Skeletal muscle satellite cell (primary cell): ENCODE data around the gene HHAT.

Source experiments
- H3K27me3 ChIP-seq: 2 replicates; pipeline ENCODE4 v1.7.0; 2013; ENCODE audit warnings: low read length; ENCODE audit not compliant: control insufficient read depth, insufficient read depth
- H3K36me3 ChIP-seq: 2 replicates; pipeline ENCODE4 v1.7.0; 2013; ENCODE audit warnings: mild to moderate bottlenecking, control low read depth, low read length; ENCODE audit not compliant: insufficient read depth
- H3K4me1 ChIP-seq: 2 replicates; pipeline ENCODE4 v1.7.0; 2013; ENCODE audit warnings: low read length; ENCODE audit not compliant: control insufficient read depth, insufficient read depth
- H3K4me2 ChIP-seq: 2 replicates; pipeline ENCODE4 v1.7.0; 2013; ENCODE audit warnings: mild to moderate bottlenecking, low read length
- H3K4me3 ChIP-seq: 2 replicates; pipeline ENCODE4 v1.7.0; 2013; ENCODE audit warnings: low read length
- H3K9ac ChIP-seq: 2 replicates; pipeline ENCODE4 v1.7.0; 2013; ENCODE audit warnings: mild to moderate bottlenecking, low read depth, low read length, moderate library complexity
- H3K9me3 ChIP-seq: replicated peaks from 2 replicates; pipeline ENCODE4 v1.7.0; 2013; ENCODE audit warnings: mild to moderate bottlenecking, control low read depth, low read length

Gene HHAT

GRCh38 chr1:210532223-210532598 lies 203.5 kb downstream of the HHAT start:
- Histone ChIP-seq H3K36me3 (no peaks in the 10 kb centered on the region), H3K4me2 (no peak overlapping the region), H3K9ac (no peak overlapping the region), H3K4me3 (no peak overlapping the region), H3K9me3 (no peaks in the 10 kb centered on the region), H3K4me1 (no peaks in the 10 kb centered on the region), H3K27me3 (no peaks in the 10 kb centered on the region)

- no peaks in the 10 kb centered on the region for H3K27me3 ChIP-seq
- no peaks in the 10 kb centered on the region for H3K4me1 ChIP-seq
- H3K4me3 ChIP-seq, result no peak overlapping the region
- no peaks in the 10 kb centered on the region for H3K9me3 ChIP-seq
- no peak overlapping the region for H3K9ac ChIP-seq
- H3K4me2 ChIP-seq, result no peak overlapping the region
- no peaks in the 10 kb centered on the region for H3K36me3 ChIP-seq
These were observed 207.1 kb downstream of the HHAT start for GRCh38 chr1:210535761-210536160.

- H3K9me3 ChIP-seq, result no peaks in the 10 kb centered on the region
- H3K27me3 ChIP-seq, result no peaks in the 10 kb centered on the region
- no peak overlapping the region for H3K4me2 ChIP-seq
- no peaks in the 10 kb centered on the region for H3K4me1 ChIP-seq
- no peak overlapping the region for H3K4me3 ChIP-seq
- no peaks in the 10 kb centered on the region for H3K36me3 ChIP-seq
- no peak overlapping the region for H3K9ac ChIP-seq
These were observed 207.7 kb downstream of the HHAT start for GRCh38 chr1:210536254-210536961.

DNA sequence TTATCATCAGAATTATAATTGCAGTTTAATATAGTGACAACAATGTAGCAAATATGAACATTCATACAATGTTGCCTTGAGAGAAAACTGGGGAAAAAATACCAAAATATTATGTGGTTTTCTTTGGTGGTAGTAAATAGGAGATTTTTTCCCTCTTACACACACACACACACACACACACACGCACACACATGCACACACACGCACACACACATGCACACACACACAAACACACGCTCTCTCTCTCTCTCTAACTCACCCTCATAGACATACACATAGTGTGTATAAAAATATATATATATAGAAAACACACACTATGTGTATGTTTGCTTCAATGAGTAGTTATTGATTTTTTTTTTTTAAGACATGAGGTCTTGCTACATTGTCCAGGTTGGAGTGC lies 211.6 kb downstream of the HHAT start:
- no peaks in the 10 kb centered on the region for H3K27me3 ChIP-seq
- no peaks in the 10 kb centered on the region for H3K9me3 ChIP-seq
- no peak overlapping the region for H3K4me3 ChIP-seq
- no peaks in the 10 kb centered on the region for H3K4me1 ChIP-seq
- no peak overlapping the region for H3K9ac ChIP-seq
- H3K4me2 ChIP-seq, result no peak overlapping the region
- no peaks in the 10 kb centered on the region for H3K36me3 ChIP-seq

- no peaks in the 10 kb centered on the region for H3K4me1 ChIP-seq
- no peak overlapping the region for H3K4me3 ChIP-seq
- no peaks in the 10 kb centered on the region for H3K9me3 ChIP-seq
- no peaks in the 10 kb centered on the region for H3K27me3 ChIP-seq
- no peak overlapping the region for H3K9ac ChIP-seq
- H3K36me3 ChIP-seq, result no peaks in the 10 kb centered on the region
- H3K4me2 ChIP-seq, result no peak overlapping the region
These were observed 213.1 kb downstream of the HHAT start for GRCh38 chr1:210541680-210542358.

- Histone ChIP-seq H3K27me3 (no peaks in the 10 kb centered on the region), H3K4me2 (no peak overlapping the region), H3K4me3 (no peak overlapping the region), H3K9me3 (no peaks in the 10 kb centered on the region), H3K4me1 (no peaks in the 10 kb centered on the region), H3K36me3 (no peaks in the 10 kb centered on the region), H3K9ac (no peak overlapping the region)
These were observed 223.2 kb downstream of the HHAT start for GRCh38 chr1:210551899-210552298.

DNA sequence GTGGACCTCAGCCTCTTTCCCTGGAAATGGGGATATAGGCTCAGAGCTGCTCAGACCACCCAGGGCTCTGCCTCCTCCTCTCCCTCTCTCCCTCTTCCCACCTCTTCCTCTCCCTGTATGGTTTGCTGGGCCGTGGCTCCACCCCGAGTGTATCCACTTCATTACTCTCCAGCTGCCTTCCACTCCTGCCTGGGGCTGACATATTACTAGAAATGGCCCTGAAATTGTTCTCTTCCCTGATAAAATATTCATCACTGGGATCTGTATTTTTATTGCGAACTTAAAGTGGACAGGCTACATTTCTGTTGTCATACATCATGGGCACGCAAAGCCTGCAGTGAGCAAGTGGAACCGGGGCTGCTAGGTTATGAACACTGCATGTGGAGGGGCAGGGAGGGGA lies 225.0 kb downstream of the HHAT start:
- Histone ChIP-seq H3K4me2 (no peak overlapping the region), H3K4me3 (no peak overlapping the region), H3K27me3 (no peaks in the 10 kb centered on the region), H3K36me3 (no peaks in the 10 kb centered on the region), H3K9me3 (no peaks in the 10 kb centered on the region), H3K9ac (no peak overlapping the region), H3K4me1 (no peaks in the 10 kb centered on the region)

GRCh38 chr1:210554382-210554781 lies 225.7 kb downstream of the HHAT start:
- no peak overlapping the region for H3K9ac ChIP-seq
- no peak overlapping the region for H3K4me3 ChIP-seq
- no peaks in the 10 kb centered on the region for H3K4me1 ChIP-seq
- H3K27me3 ChIP-seq, result no peaks in the 10 kb centered on the region
- H3K36me3 ChIP-seq, result no peaks in the 10 kb centered on the region
- H3K4me2 ChIP-seq, result no peak overlapping the region
- no peaks in the 10 kb centered on the region for H3K9me3 ChIP-seq

DNA sequence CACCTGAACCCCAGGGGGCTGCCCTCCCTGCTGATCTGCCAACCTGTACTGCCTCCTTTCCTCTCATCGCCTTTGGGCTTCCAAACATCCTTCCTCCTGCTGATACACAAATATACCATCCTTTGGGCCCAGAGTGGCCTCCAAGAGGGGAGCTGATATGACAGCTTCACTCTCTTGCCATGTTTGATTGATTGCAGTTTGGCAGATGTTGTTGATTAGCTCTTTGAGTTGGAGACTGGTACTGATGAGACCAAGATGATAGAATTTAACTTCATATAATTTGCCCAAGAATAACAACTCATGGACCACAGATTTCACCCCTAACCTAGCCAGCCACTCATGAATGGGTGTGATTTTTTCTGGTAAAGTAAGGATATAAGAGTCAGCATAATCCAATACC lies 227.8 kb downstream of the HHAT start:
- no peak overlapping the region for H3K4me3 ChIP-seq
- H3K4me1 ChIP-seq, result no peaks in the 10 kb centered on the region
- no peaks in the 10 kb centered on the region for H3K36me3 ChIP-seq
- no peak overlapping the region for H3K9ac ChIP-seq
- no peaks in the 10 kb centered on the region for H3K27me3 ChIP-seq
- no peaks in the 10 kb centered on the region for H3K9me3 ChIP-seq
- H3K4me2 ChIP-seq, result no peak overlapping the region

GRCh38 chr1:210557426-210558077 lies 228.8 kb downstream of the HHAT start:
- H3K4me1 ChIP-seq, result no peaks in the 10 kb centered on the region
- no peak overlapping the region for H3K9ac ChIP-seq
- H3K9me3 ChIP-seq, result no peaks in the 10 kb centered on the region
- H3K36me3 ChIP-seq, result no peaks in the 10 kb centered on the region
- no peak overlapping the region for H3K4me2 ChIP-seq
- H3K27me3 ChIP-seq, result no peaks in the 10 kb centered on the region
- no peak overlapping the region for H3K4me3 ChIP-seq

DNA sequence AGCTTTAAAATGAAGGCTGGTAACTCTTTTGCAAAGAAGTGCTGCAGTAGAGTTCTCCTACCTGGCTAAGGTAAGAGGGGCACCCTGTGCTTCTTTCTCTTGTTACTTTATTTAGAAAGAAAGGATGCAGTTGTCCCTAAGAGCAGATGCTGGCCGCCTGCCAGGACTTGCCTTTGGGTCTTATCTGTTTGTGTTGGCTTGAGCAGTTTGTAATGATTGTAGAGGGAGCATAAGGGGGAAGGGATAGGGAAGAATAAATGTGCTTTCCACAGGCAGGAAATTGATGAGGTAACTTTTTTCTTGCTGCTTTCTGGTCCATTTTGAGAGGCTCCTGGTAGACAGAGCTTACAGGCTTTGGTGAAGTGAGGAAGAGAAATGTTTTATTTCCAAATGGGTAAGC lies 229.6 kb downstream of the HHAT start:
- H3K4me1 ChIP-seq, result no peaks in the 10 kb centered on the region
- H3K9me3 ChIP-seq, result no peaks in the 10 kb centered on the region
- no peaks in the 10 kb centered on the region for H3K36me3 ChIP-seq
- H3K9ac ChIP-seq, result no peak overlapping the region
- no peaks in the 10 kb centered on the region for H3K27me3 ChIP-seq
- no peak overlapping the region for H3K4me2 ChIP-seq
- H3K4me3 ChIP-seq, result no peak overlapping the region

DNA sequence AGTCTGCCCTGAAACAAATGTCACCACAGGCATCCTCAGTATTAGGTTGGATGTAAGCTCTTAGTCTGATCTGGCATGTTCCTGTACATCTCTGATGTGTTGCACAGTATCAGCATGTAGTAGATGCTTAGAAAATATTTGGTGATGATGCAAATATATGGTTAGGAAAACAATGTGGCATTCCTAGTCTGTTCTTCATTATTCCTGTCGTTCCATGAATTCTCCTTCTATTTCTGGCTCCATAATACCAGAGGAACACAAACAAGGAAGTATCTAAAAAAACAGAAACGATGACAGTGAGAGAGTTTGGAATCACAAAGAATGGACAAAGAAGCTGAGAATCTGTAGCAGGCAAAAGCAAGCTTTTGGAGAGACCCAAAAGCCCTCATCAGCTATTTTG lies 236.6 kb downstream of the HHAT start:
- H3K4me1 ChIP-seq, result no peaks in the 10 kb centered on the region
- no peaks in the 10 kb centered on the region for H3K9me3 ChIP-seq
- no peaks in the 10 kb centered on the region for H3K27me3 ChIP-seq
- H3K4me3 ChIP-seq, result no peak overlapping the region
- no peaks in the 10 kb centered on the region for H3K36me3 ChIP-seq
- no peak overlapping the region for H3K9ac ChIP-seq
- H3K4me2 ChIP-seq, result no peak overlapping the region
